ENCODE data around the gene DGKB. TPM values are rescaled to one million over a fixed set of nuclear protein-coding genes. Genes with fewer than 3 reads are reported as not detected.

Gene DGKB
- polyA plus RNA-seq, 4 donors = 0.19 to 0.31 TPM; not detected in 2

- 90 to 91% (median 90%) methylated on average over 2 of the region's 2 CpGs for WGBS, 3 donors
Measured at GRCh38 chr7:14841086-14841485, 61.5 kb downstream of the DGKB start.

GRCh38 chr7:14839307-14839706 lies 63.2 kb downstream of the DGKB start:
- Histone ChIP-seq H3K27me3 (ENCODE audit: control insufficient read depth in 3 of 3, insufficient read depth in 3 of 3, low read length in 3 of 3) (no peaks in the 10 kb centered on the region), H3K36me3 (ENCODE audit: control insufficient read depth in 3 of 3, insufficient read depth in 2 of 3, low read depth in 1 of 3, low read length in 3 of 3) (no peaks in the 10 kb centered on the region), H3K4me1 (ENCODE audit: control insufficient read depth in 3 of 3, insufficient read depth in 2 of 3, low read depth in 1 of 3, low read length in 2 of 3) (no peaks in the 10 kb centered on the region), H3K27ac (ENCODE audit: low read depth in 1 of 3, low read length in 2 of 3) (no peak overlapping the region), H3K4me3 (ENCODE audit: low read depth in 1 of 3, low read length in 3 of 3) (no peak overlapping the region), H3K9me3 (ENCODE audit: control insufficient read depth in 2 of 2, insufficient read depth in 1 of 2, low read depth in 1 of 2, low read length in 1 of 2) (no peaks in the 10 kb centered on the region)
- FAIRE-seq (no peak), DNase-seq (no peak)
- WGBS, 3 donors = 76 to 87% (median 81%) methylated on average over 1 of the region's 1 CpG

More at GRCh38 chr7:14841086-14841485, 61.5 kb downstream of the DGKB start:
- no peaks in the 10 kb centered on the region for H3K27me3 ChIP-seq (ENCODE audit: control insufficient read depth in 3 of 3, insufficient read depth in 3 of 3, low read length in 3 of 3)
- no peaks in the 10 kb centered on the region for H3K4me1 ChIP-seq (ENCODE audit: control insufficient read depth in 3 of 3, insufficient read depth in 2 of 3, low read depth in 1 of 3, low read length in 2 of 3)
- FAIRE-seq = no peak
- H3K9me3 ChIP-seq (ENCODE audit: control insufficient read depth in 2 of 2, insufficient read depth in 1 of 2, low read depth in 1 of 2, low read length in 1 of 2) = no peaks in the 10 kb centered on the region
- DNase-seq = no peak
- H3K27ac ChIP-seq (ENCODE audit: low read depth in 1 of 3, low read length in 2 of 3) = no peak overlapping the region
- no peaks in the 10 kb centered on the region for H3K36me3 ChIP-seq (ENCODE audit: control insufficient read depth in 3 of 3, insufficient read depth in 2 of 3, low read depth in 1 of 3, low read length in 3 of 3)
- no peak overlapping the region for H3K4me3 ChIP-seq (ENCODE audit: low read depth in 1 of 3, low read length in 3 of 3)

- Histone ChIP-seq H3K4me1 (ENCODE audit: control insufficient read depth in 3 of 3, insufficient read depth in 2 of 3, low read depth in 1 of 3, low read length in 2 of 3) (no peaks in the 10 kb centered on the region), H3K27me3 (ENCODE audit: control insufficient read depth in 3 of 3, insufficient read depth in 3 of 3, low read length in 3 of 3) (no peaks in the 10 kb centered on the region), H3K36me3 (ENCODE audit: control insufficient read depth in 3 of 3, insufficient read depth in 2 of 3, low read depth in 1 of 3, low read length in 3 of 3) (no peaks in the 10 kb centered on the region), H3K9me3 (ENCODE audit: control insufficient read depth in 2 of 2, insufficient read depth in 1 of 2, low read depth in 1 of 2, low read length in 1 of 2) (no peaks in the 10 kb centered on the region), H3K27ac (ENCODE audit: low read depth in 1 of 3, low read length in 2 of 3) (no peak overlapping the region), H3K4me3 (ENCODE audit: low read depth in 1 of 3, low read length in 3 of 3) (no peak overlapping the region)
- DNase-seq (no peak), FAIRE-seq (no peak)
Measured at GRCh38 chr7:14837216-14837615, 65.3 kb downstream of the DGKB start.

GRCh38 chr7:14836571-14837189 lies 65.9 kb downstream of the DGKB start:
- 28 to 46% (median 34%) methylated on average over 6 of the region's 6 CpGs for WGBS, 3 donors
- FAIRE-seq = no peak
- H3K27me3 ChIP-seq (ENCODE audit: control insufficient read depth in 3 of 3, insufficient read depth in 3 of 3, low read length in 3 of 3) = no peaks in the 10 kb centered on the region
- H3K36me3 ChIP-seq (ENCODE audit: control insufficient read depth in 3 of 3, insufficient read depth in 2 of 3, low read depth in 1 of 3, low read length in 3 of 3) = no peaks in the 10 kb centered on the region
- H3K4me3 ChIP-seq (ENCODE audit: low read depth in 1 of 3, low read length in 3 of 3) = no peak overlapping the region
- DNase-seq = no peak
- no peak overlapping the region for H3K27ac ChIP-seq (ENCODE audit: low read depth in 1 of 3, low read length in 2 of 3)
- H3K4me1 ChIP-seq (ENCODE audit: control insufficient read depth in 3 of 3, insufficient read depth in 2 of 3, low read depth in 1 of 3, low read length in 2 of 3) = no peaks in the 10 kb centered on the region
- H3K9me3 ChIP-seq (ENCODE audit: control insufficient read depth in 2 of 2, insufficient read depth in 1 of 2, low read depth in 1 of 2, low read length in 1 of 2) = no peaks in the 10 kb centered on the region

GRCh38 chr7:14836006-14836405 lies 66.5 kb downstream of the DGKB start:
- no peak overlapping the region for H3K4me3 ChIP-seq (ENCODE audit: low read depth in 1 of 3, low read length in 3 of 3)
- no peaks in the 10 kb centered on the region for H3K27me3 ChIP-seq (ENCODE audit: control insufficient read depth in 3 of 3, insufficient read depth in 3 of 3, low read length in 3 of 3)
- FAIRE-seq (no peak), DNase-seq (no peak)
- H3K36me3 ChIP-seq (ENCODE audit: control insufficient read depth in 3 of 3, insufficient read depth in 2 of 3, low read depth in 1 of 3, low read length in 3 of 3) = no peaks in the 10 kb centered on the region
- no peaks in the 10 kb centered on the region for H3K9me3 ChIP-seq (ENCODE audit: control insufficient read depth in 2 of 2, insufficient read depth in 1 of 2, low read depth in 1 of 2, low read length in 1 of 2)
- 74 to 82% (median 80%) methylated on average over 4 of the region's 4 CpGs for WGBS, 3 donors
- H3K4me1 ChIP-seq (ENCODE audit: control insufficient read depth in 3 of 3, insufficient read depth in 2 of 3, low read depth in 1 of 3, low read length in 2 of 3) = no peaks in the 10 kb centered on the region
- H3K27ac ChIP-seq (ENCODE audit: low read depth in 1 of 3, low read length in 2 of 3) = no peak overlapping the region

- FAIRE-seq (no peak), DNase-seq (no peak)
- 75 to 80% (median 78%) methylated on average over 5 of the region's 5 CpGs for WGBS, 3 donors
- Histone ChIP-seq H3K27ac (ENCODE audit: low read depth in 1 of 3, low read length in 2 of 3) (no peak overlapping the region), H3K4me1 (ENCODE audit: control insufficient read depth in 3 of 3, insufficient read depth in 2 of 3, low read depth in 1 of 3, low read length in 2 of 3) (no peaks in the 10 kb centered on the region), H3K4me3 (ENCODE audit: low read depth in 1 of 3, low read length in 3 of 3) (no peak overlapping the region), H3K27me3 (ENCODE audit: control insufficient read depth in 3 of 3, insufficient read depth in 3 of 3, low read length in 3 of 3) (no peaks in the 10 kb centered on the region), H3K36me3 (ENCODE audit: control insufficient read depth in 3 of 3, insufficient read depth in 2 of 3, low read depth in 1 of 3, low read length in 3 of 3) (no peaks in the 10 kb centered on the region), H3K9me3 (ENCODE audit: control insufficient read depth in 2 of 2, insufficient read depth in 1 of 2, low read depth in 1 of 2, low read length in 1 of 2) (no peaks in the 10 kb centered on the region)
Measured at GRCh38 chr7:14835384-14835783, 67.2 kb downstream of the DGKB start.

GRCh38 chr7:14834883-14835282 lies 67.7 kb downstream of the DGKB start:
- FAIRE-seq (no peak), DNase-seq (no peak)
- H3K36me3 ChIP-seq (ENCODE audit: control insufficient read depth in 3 of 3, insufficient read depth in 2 of 3, low read depth in 1 of 3, low read length in 3 of 3) = no peaks in the 10 kb centered on the region
- no peak overlapping the region for H3K4me3 ChIP-seq (ENCODE audit: low read depth in 1 of 3, low read length in 3 of 3)
- no peaks in the 10 kb centered on the region for H3K27me3 ChIP-seq (ENCODE audit: control insufficient read depth in 3 of 3, insufficient read depth in 3 of 3, low read length in 3 of 3)
- no peaks in the 10 kb centered on the region for H3K9me3 ChIP-seq (ENCODE audit: control insufficient read depth in 2 of 2, insufficient read depth in 1 of 2, low read depth in 1 of 2, low read length in 1 of 2)
- 48 to 63% (median 59%) methylated on average over 1 of the region's 1 CpG for WGBS, 3 donors
- H3K4me1 ChIP-seq (ENCODE audit: control insufficient read depth in 3 of 3, insufficient read depth in 2 of 3, low read depth in 1 of 3, low read length in 2 of 3) = no peaks in the 10 kb centered on the region
- H3K27ac ChIP-seq (ENCODE audit: low read depth in 1 of 3, low read length in 2 of 3) = no peak overlapping the region

- Histone ChIP-seq H3K36me3 (ENCODE audit: control insufficient read depth in 3 of 3, insufficient read depth in 2 of 3, low read depth in 1 of 3, low read length in 3 of 3) (no peaks in the 10 kb centered on the region), H3K4me1 (ENCODE audit: control insufficient read depth in 3 of 3, insufficient read depth in 2 of 3, low read depth in 1 of 3, low read length in 2 of 3) (no peaks in the 10 kb centered on the region), H3K9me3 (ENCODE audit: control insufficient read depth in 2 of 2, insufficient read depth in 1 of 2, low read depth in 1 of 2, low read length in 1 of 2) (no peaks in the 10 kb centered on the region), H3K4me3 (ENCODE audit: low read depth in 1 of 3, low read length in 3 of 3) (no peak overlapping the region), H3K27me3 (ENCODE audit: control insufficient read depth in 3 of 3, insufficient read depth in 3 of 3, low read length in 3 of 3) (no peaks in the 10 kb centered on the region), H3K27ac (ENCODE audit: low read depth in 1 of 3, low read length in 2 of 3) (no peak overlapping the region)
- FAIRE-seq = no peak
- 60 to 66% (median 62%) methylated on average over 3 of the region's 3 CpGs for WGBS, 3 donors
- DNase-seq = no peak
Measured at GRCh38 chr7:14834456-14834855, 68.1 kb downstream of the DGKB start.

- DNase-seq (no peak), FAIRE-seq (no peak)
- Histone ChIP-seq H3K4me3 (ENCODE audit: low read depth in 1 of 3, low read length in 3 of 3) (no peak overlapping the region), H3K27me3 (ENCODE audit: control insufficient read depth in 3 of 3, insufficient read depth in 3 of 3, low read length in 3 of 3) (no peaks in the 10 kb centered on the region), H3K27ac (ENCODE audit: low read depth in 1 of 3, low read length in 2 of 3) (no peak overlapping the region), H3K9me3 (ENCODE audit: control insufficient read depth in 2 of 2, insufficient read depth in 1 of 2, low read depth in 1 of 2, low read length in 1 of 2) (no peaks in the 10 kb centered on the region), H3K36me3 (ENCODE audit: control insufficient read depth in 3 of 3, insufficient read depth in 2 of 3, low read depth in 1 of 3, low read length in 3 of 3) (no peaks in the 10 kb centered on the region), H3K4me1 (ENCODE audit: control insufficient read depth in 3 of 3, insufficient read depth in 2 of 3, low read depth in 1 of 3, low read length in 2 of 3) (no peaks in the 10 kb centered on the region)
- WGBS, 3 donors = 84 to 90% (median 87%) methylated on average over 3 of the region's 3 CpGs
Measured at GRCh38 chr7:14833707-14834106, 68.8 kb downstream of the DGKB start.
